HCT116 (cell line): ENCODE data around the gene KRTAP10-7. TPM values are rescaled to one million over a fixed set of nuclear protein-coding genes. Genes with fewer than 3 reads are reported as not detected.

Source experiments
- ATAC-seq: fragments of 200-7000 bp; cut with Tn5 transposase; 2 replicates; pipeline ENCODE4 v1.9.1; 2020; ENCODE audit warnings: mild to moderate bottlenecking, moderate library complexity
- BruUV-seq: library from RNA; stranded (reverse); fragments of 400-500 nt; replicated peaks from 2 replicates; lab custom pipeline; 2021; lab: Mats Ljungman, UMichigan
- CTCF ChIA-PET: fragments of 300-600 bp; sonication (Branson Sonifier 250); formaldehyde crosslinking; loops from one replicate; lab custom pipeline; 2021; ENCODE audit warnings: antibody characterized with exemption; lab: Charles Lee
- POLR2A ChIA-PET: fragments of 300-600, 350-600 bp; sonication (Branson Sonifier 250); formaldehyde crosslinking; loops from one replicate; lab custom pipeline; 2021; ENCODE audit warnings: antibody characterized with exemption; lab: Charles Lee
- RAD21 ChIA-PET, 2 experiments: fragments of 300-600 bp; sonication (Branson Sonifier 250); formaldehyde crosslinking; loops; one replicate each; lab custom pipeline; 2023; ENCODE audit warnings: low total read pairs in 2 of 2; ENCODE audit not compliant: uncharacterized antibody in 2 of 2, unreplicated experiment in 2 of 2, low non-redundant PET in 1 of 2; lab: Charles Lee
- DNase-seq: peaks from one replicate; pipeline ENCODE4 v3.0.0-alpha.2; 2010; ENCODE audit warnings: low read depth, low spot score
- H2AFZ ChIP-seq: fragments of 200-600 bp; shearing (Covaris generic), sonication (generic); 2 replicates; pipeline ENCODE4 v1.6.1; 2017; ENCODE audit warnings: low read depth, mixed run types, mixed read lengths, antibody characterized with exemption, low read length; ENCODE audit not compliant: poor library complexity, severe bottlenecking
- H3K27ac ChIP-seq: 2 replicates; pipeline ENCODE4 v1.5.1; 2012; ENCODE audit warnings: low read depth, low read length
- H3K27me3 ChIP-seq: fragments of 200-600 bp; sonication (generic); 2 replicates; pipeline ENCODE4 v1.6.1; 2016; ENCODE audit warnings: mixed run types, low read length, mixed read lengths; ENCODE audit not compliant: insufficient read depth
- H3K36me3 ChIP-seq, 2 experiments: fragments of 200-500 bp in 1 of 2; fragments of 200-600 bp in 1 of 2; sonication (Bioruptor generic) in 1 of 2; sonication (generic) in 1 of 2; 2 replicates each; pipeline versions ENCODE4 v1.5.1 to v1.6.1; 2014 to 2016; ENCODE audit warnings: low read length in 2 of 2, inconsistent platforms in 1 of 2, mixed read lengths in 1 of 2, mixed run types in 1 of 2; ENCODE audit not compliant: insufficient read depth in 2 of 2, control insufficient read depth in 1 of 2
- H3K4me1 ChIP-seq, 2 experiments: fragments of 200-600 bp in 1 of 2; sonication (generic) in 1 of 2; 2 replicates each; pipeline versions ENCODE4 v1.5.1 to v1.6.1; 2012 to 2017; ENCODE audit warnings: low read length in 2 of 2, inconsistent platforms in 1 of 2, mild to moderate bottlenecking in 1 of 2, mixed read lengths in 1 of 2, mixed run types in 1 of 2, moderate library complexity in 1 of 2; ENCODE audit not compliant: insufficient read depth in 2 of 2, control insufficient read depth in 1 of 2
- H3K4me2 ChIP-seq: fragments of 200-600 bp; sonication (generic); 2 replicates; pipeline ENCODE4 v1.6.1; 2017; ENCODE audit warnings: mixed run types, low read length, mixed read lengths
- H3K4me3 ChIP-seq, 2 experiments: fragments of 200-600 bp in 1 of 2; sonication (generic) in 1 of 2; replicated peaks in 1 of 2; 2 replicates each; pipeline ENCODE4 v1.5.1; 2011 to 2016; ENCODE audit warnings: low read length in 2 of 2, control low read depth in 1 of 2, low read depth in 1 of 2, mild to moderate bottlenecking in 1 of 2, mixed read lengths in 1 of 2, mixed run types in 1 of 2
- H3K79me2 ChIP-seq: fragments of 200-600 bp; sonication (generic); 2 replicates; pipeline ENCODE4 v1.6.1; 2017; ENCODE audit warnings: mild to moderate bottlenecking, mixed run types, low read length, moderate library complexity, mixed read lengths; ENCODE audit not compliant: insufficient read depth
- H3K9ac ChIP-seq: fragments of 200-600 bp; sonication (generic); 2 replicates; pipeline ENCODE4 v1.6.1; 2016; ENCODE audit warnings: low read length, mixed read lengths
- H3K9me2 ChIP-seq: fragments of 200-600 bp; sonication (generic), shearing (Covaris generic); 2 replicates; pipeline ENCODE4 v1.6.1; 2017; ENCODE audit warnings: mixed run types, mild to moderate bottlenecking, moderate library complexity; ENCODE audit not compliant: insufficient read depth
- H3K9me3 ChIP-seq, 2 experiments: fragments of 200-500 bp in 1 of 2; fragments of 200-600 bp in 1 of 2; sonication (Bioruptor generic) in 1 of 2; sonication (generic) in 1 of 2; 2 replicates each; pipeline ENCODE4 v1.6.1; 2014 to 2017; ENCODE audit warnings: low read length in 2 of 2, mixed read lengths in 2 of 2, inconsistent platforms in 1 of 2, low read depth in 1 of 2, mild to moderate bottlenecking in 1 of 2, mixed run types in 1 of 2, moderate library complexity in 1 of 2; ENCODE audit not compliant: control insufficient read depth in 1 of 2, insufficient read depth in 1 of 2
- H4K20me1 ChIP-seq: fragments of 200-600 bp; sonication (generic), shearing (Covaris generic); 2 replicates; pipeline ENCODE4 v1.6.1; 2017; ENCODE audit warnings: mixed run types, mild to moderate bottlenecking, moderate library complexity; ENCODE audit not compliant: insufficient read depth
- ATF3 ChIP-seq: IDR thresholded peaks from 2 replicates; pipeline ENCODE4 v1.6.1; 2012
- CEBPB ChIP-seq: IDR thresholded peaks from 2 replicates; pipeline ENCODE4 v1.6.1; 2012; ENCODE audit warnings: low read depth
- EGR1 ChIP-seq: IDR thresholded peaks from 2 replicates; pipeline ENCODE4 v1.6.1; 2012; ENCODE audit warnings: low read depth
- EZH2phosphoT487 ChIP-seq: fragments of 200-600 bp; IDR thresholded peaks from 2 replicates; pipeline ENCODE4 v1.6.1; 2018; ENCODE audit warnings: antibody characterized with exemption, borderline replicate concordance
- FOSL1 ChIP-seq: IDR thresholded peaks from 2 replicates; pipeline ENCODE4 v1.6.1; 2012; ENCODE audit warnings: low read depth
- REST ChIP-seq: IDR thresholded peaks from 2 replicates; pipeline ENCODE4 v1.6.1; 2012; ENCODE audit warnings: low read depth
- SIN3A ChIP-seq: IDR thresholded peaks from 2 replicates; pipeline ENCODE4 v1.6.1; 2012; ENCODE audit warnings: low read depth
- SRF ChIP-seq: IDR thresholded peaks from 2 replicates; pipeline ENCODE4 v1.6.1; 2012; ENCODE audit warnings: low read depth
- TCF7L2 ChIP-seq: IDR thresholded peaks from 2 replicates; pipeline ENCODE4 v1.7.0; 2011; ENCODE audit warnings: borderline replicate concordance, inconsistent platforms; ENCODE audit not compliant: insufficient read depth, insufficient read length; ENCODE audit errors: extremely low read depth
- YY1 ChIP-seq: IDR thresholded peaks from 2 replicates; pipeline ENCODE4 v1.6.1; 2011; ENCODE audit warnings: low read length, low read depth, moderate library complexity, mild to moderate bottlenecking; ENCODE audit not compliant: insufficient replicate concordance; ENCODE audit errors: extremely low read depth
- ZBTB33 ChIP-seq: IDR thresholded peaks from 2 replicates; pipeline ENCODE4 v1.6.1; 2011; ENCODE audit warnings: mild to moderate bottlenecking, low read length, moderate library complexity; ENCODE audit not compliant: insufficient replicate concordance; ENCODE audit errors: extremely low read depth
- intact Hi-C: fragments of 100-400 bp; cut with micrococcal nuclease; formaldehyde crosslinking; loops from 2 replicates; pipeline ENCODE4 v1.10.0; 2022
- total RNA-seq: library from RNA; stranded (reverse); gene quantifications from one replicate; pipeline ENCODE4 v1.2.1, GENCODE V29; 2021; ENCODE audit not compliant: unreplicated experiment

Gene KRTAP10-7
- total RNA-seq, 1 experiment from 2014 or later: not detected

- Histone ChIP-seq H3K27ac (no peak overlapping the region), H3K27me3 (peaks cover 11% of the 10 kb centered on the region; the same call in 1 of the 2 replicates), H2AFZ (no peak overlapping the region), H3K9ac (no peak overlapping the region), H4K20me1 (no peaks in the 10 kb centered on the region), H3K9me2 (no peaks in the 10 kb centered on the region), H3K4me1 (no peaks in the 10 kb centered on the region; a peak in 1 of 4 replicates), H3K79me2 (no peaks in the 10 kb centered on the region), H3K4me3 (no peak overlapping the region), H3K9me3 (no peaks in the 10 kb centered on the region), H3K36me3 (no peaks in the 10 kb centered on the region), H3K4me2 (no peak overlapping the region)
- no peak for ATAC-seq
- ChIA-PET CTCF (no interaction called here), RAD21 (no interaction called here), POLR2A (no interaction called here)
- no TSS peak for BruUV-seq
- TF ChIP-seq ZBTB33: no peak
- TF ChIP-seq YY1: no peak
- no peak for TF ChIP-seq FOSL1
- no peak for TF ChIP-seq SRF
- no peak for TF ChIP-seq TCF7L2
- no peak for TF ChIP-seq EGR1
- TF ChIP-seq CEBPB: no peak
- TF ChIP-seq REST: no peak
- TF ChIP-seq ATF3: no peak
- TF ChIP-seq EZH2phosphoT487: no peak
- no peak for TF ChIP-seq SIN3A
- no peak for DNase-seq
- intact Hi-C loops: no loop called here
Measured at GRCh38 chr21:44603109-44603875, 2.9 kb downstream of the KRTAP10-7 start.
